Right lobe of liver (tissue), 4 donors: ENCODE results near the gene NUCKS1.

Experiments
- CTCF ChIP-seq, 4 donors: fragments of 200-600 bp in 3 of 4; fragments of 450-650 bp in 1 of 4; IDR thresholded peaks; one replicate each; pipeline versions ENCODE4 v1.5.1 to v1.8.0; 2016 to 2022; ENCODE audit warnings: antibody characterized with exemption in 4 of 4, mild to moderate bottlenecking in 2 of 4
- POLR2A ChIP-seq: fragments of 450-650 bp; IDR thresholded peaks from one replicate; pipeline ENCODE4 v1.6.1; 2017; ENCODE audit warnings: antibody characterized with exemption, mild to moderate bottlenecking
- donor health status: DM: no; HTN: no; CAD: no.
- donor health status: DM: no; HTN: no; CAD: no.
- donor health status: DM: no; HTN: yes; CAD: no.

GRCh38 chr1:205792481-205792881 lies 42.5 kb upstream of the NUCKS1 start:
- TF ChIP-seq CTCF (IDR thresholded peaks at IDR 0.05) (no peak), POLR2A (no peak)
